HG03457 (cell line): ENCODE data around the gene TPCN1.

Source experiments
- ATAC-seq: cut with Tn5 transposase; IDR thresholded peaks from one replicate; pipeline ENCODE4 v1.9.1; 2021; ENCODE audit warnings: moderate number of reproducible peaks; ENCODE audit not compliant: unreplicated experiment

The TPCN1 gene

GRCh38 chr12:113257564-113257963 lies 36.3 kb downstream of the TPCN1 start:
- ATAC-seq, result no peak

- no peak for ATAC-seq
Measured at GRCh38 chr12:113260127-113260526, 38.9 kb downstream of the TPCN1 start.

- ATAC-seq, result no peak
Measured at GRCh38 chr12:113260636-113261300, 39.5 kb downstream of the TPCN1 start.

- ATAC-seq, result no peak
Measured at GRCh38 chr12:113261847-113262470, 40.7 kb downstream of the TPCN1 start.

- ATAC-seq, result no peak
Measured at GRCh38 chr12:113262710-113263109, 41.4 kb downstream of the TPCN1 start.

GRCh38 chr12:113263431-113263963 lies 42.2 kb downstream of the TPCN1 start:
- no peak for ATAC-seq

- ATAC-seq, result no peak
Measured at GRCh38 chr12:113266106-113266895, 45.0 kb downstream of the TPCN1 start.

GRCh38 chr12:113267621-113268020 lies 46.4 kb downstream of the TPCN1 start:
- ATAC-seq, result no peak

GRCh38 chr12:113268136-113268535 lies 46.9 kb downstream of the TPCN1 start:
- ATAC-seq, result no peak

GRCh38 chr12:113268621-113269020 lies 47.4 kb downstream of the TPCN1 start:
- no peak for ATAC-seq

GRCh38 chr12:113269257-113269943 lies 48.1 kb downstream of the TPCN1 start:
- no peak for ATAC-seq

- ATAC-seq, result no peak
Measured at GRCh38 chr12:113270709-113271009, 49.4 kb downstream of the TPCN1 start.

- no peak for ATAC-seq
Measured at GRCh38 chr12:113271466-113271852, 50.2 kb downstream of the TPCN1 start.

- ATAC-seq, result no peak
Measured at GRCh38 chr12:113271853-113272561, 50.7 kb downstream of the TPCN1 start.

GRCh38 chr12:113273053-113273725 lies 51.9 kb downstream of the TPCN1 start:
- no peak for ATAC-seq

- ATAC-seq, result no peak
Measured at GRCh38 chr12:113274848-113275247, 53.6 kb downstream of the TPCN1 start.

- no peak for ATAC-seq
Measured at GRCh38 chr12:113276306-113276705, 55.0 kb downstream of the TPCN1 start.

GRCh38 chr12:113276946-113277500 lies 55.8 kb downstream of the TPCN1 start:
- ATAC-seq, result no peak

GRCh38 chr12:113277511-113277910 lies 56.2 kb downstream of the TPCN1 start:
- no peak for ATAC-seq

- ATAC-seq, result no peak
Measured at GRCh38 chr12:113278141-113278540, 56.9 kb downstream of the TPCN1 start.
